Measurements from ENCODE around the gene PTS.

Gene PTS

DNA sequence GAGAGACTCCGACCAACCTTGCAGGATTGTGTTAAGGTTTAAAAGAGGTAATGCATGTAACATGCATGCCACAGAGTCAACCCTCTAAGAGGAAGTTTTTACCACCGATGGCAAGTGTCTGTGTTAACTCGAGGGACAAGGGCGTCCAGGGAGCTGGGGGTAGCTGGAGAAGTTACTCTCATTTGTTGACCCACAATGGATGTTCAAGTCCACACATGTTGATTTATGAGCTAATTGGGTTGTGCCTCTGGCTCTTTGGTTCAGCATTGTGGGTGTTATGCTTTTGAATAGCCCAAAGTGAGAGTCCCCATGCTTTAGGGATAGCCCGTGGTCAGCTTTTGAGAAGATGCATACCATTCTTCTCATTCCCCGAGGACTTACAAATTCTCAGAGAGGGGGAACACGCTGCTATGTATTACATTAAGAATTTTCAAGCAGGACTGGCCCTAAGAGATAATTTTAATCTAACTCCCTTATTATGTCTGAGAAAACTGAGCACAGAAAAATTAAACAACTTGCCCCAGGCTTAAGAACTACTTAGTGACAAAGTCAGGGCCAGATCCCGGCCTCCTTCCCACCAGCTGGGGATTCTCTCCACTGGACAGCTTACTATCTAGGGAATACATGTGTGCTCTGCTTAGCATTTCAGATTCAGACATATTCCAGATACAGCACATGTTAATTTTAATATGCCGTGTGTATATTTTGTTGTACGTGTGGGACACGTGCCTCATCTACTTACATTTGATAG is 39.6 kb downstream of the PTS start:
- DNase-seq (ENCODE audit: low read depth in 2 of 2) = no peak

DNA sequence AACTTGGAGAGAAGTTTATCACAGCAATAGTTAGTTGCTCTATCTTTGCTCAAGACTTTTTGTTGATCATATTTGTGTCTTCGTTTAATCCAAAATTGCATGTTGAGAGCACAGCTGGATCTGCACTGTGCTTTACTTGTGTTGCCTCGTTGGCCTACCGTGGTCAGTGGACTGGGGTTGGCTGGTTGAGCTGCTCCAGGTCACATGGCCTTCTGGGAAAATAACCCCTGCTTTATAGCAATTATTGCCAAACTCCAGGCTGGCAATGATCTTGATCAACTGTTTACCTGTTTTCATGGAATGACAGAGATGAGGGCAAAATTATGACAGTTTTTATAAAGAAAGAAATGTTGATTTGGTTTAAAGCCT is 40.2 kb downstream of the PTS start:
- no peak for DNase-seq (ENCODE audit: low read depth in 2 of 2)

DNA sequence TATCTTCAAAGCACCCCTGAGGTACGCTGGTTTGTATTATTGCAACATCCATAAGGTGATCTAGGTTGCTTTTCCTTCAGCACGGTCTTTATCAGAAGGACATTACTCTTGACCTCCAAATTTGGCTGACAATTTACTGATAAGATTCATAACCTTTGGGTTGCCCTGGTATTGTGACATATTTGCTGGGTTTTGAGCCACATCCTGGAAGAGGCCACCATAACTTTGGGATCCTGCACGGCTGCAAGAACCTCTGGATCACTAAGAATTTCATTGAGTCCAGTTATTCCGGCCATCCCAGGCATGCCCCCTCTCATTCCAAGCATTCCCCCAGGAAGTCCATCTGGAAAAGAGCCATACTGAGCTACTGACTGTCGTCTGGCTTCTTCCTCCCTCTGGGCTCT is 41.0 kb downstream of the PTS start:
- no peak for DNase-seq (ENCODE audit: low read depth in 2 of 2)

DNA sequence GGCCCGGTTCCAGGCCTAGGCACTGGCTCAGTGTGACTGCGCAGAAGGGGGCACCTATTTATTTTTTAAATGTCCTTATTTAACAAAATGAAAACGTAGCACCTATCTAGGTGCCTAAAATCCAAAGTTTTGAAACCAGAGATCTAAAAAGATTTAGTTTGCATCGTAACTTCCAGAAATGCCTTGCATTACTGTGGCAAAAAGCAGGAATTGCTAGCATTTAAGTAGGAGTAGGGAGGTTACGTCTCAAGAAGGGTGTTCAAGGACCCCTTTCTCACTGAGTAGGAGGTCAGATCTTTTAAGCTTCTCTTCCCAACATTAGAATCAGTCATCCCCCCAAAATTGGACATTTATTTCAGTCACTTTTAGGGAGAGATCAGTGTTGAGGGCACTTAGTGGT is 42.2 kb downstream of the PTS start:
- no peak for DNase-seq (ENCODE audit: low read depth in 2 of 2)

DNA sequence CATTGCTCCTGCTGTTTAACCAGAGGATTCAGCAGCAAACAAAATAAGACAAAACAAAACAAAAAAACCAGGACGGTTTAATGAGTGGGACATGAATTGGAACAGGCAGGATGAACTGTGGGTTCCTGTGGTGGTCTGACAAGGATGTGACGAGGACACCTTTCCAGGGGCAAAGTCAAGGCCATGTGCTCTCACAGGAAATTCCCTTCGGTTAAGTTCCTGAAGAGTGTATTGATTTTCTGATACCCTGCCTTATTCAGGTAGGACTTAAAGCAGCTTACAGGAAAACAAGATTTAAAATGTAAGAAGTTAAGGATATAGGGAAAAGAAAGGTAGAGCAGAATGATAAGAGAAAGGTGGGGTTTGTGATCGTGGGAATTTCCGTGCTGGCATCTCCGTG is 42.9 kb downstream of the PTS start:
- no peak for DNase-seq (ENCODE audit: low read depth in 2 of 2)

DNA sequence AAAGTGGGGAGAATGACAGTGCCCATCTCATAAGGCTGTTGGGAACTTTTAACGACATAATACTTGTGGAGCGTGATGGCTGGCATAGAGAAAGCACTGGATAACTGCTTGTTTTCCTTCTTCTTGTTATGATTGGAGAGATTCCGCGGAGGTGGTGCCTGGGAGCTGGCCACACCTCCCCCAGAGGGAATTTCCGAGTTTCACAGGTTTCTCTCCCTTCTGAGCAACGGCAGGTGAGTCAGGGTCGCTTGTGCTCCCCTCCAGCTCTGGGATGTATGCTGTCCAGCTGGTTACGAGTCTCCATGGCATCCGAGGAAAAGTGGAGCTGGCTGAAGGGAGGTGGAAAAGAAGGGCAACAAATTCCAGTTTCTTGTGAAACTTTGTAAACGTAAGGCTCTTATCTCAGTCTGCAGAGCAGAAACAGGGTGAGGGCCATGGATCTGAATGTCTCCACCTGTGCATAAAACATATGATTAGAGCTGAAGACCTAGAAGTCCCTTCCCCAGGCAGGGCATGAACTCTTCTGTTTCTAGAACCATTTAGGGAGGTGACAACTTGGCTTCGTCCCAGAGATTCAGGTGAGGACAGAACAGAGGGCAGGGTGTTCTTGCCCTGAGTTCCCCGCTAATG is 44.4 kb downstream of the PTS start:
- DNase-seq (ENCODE audit: low read depth in 2 of 2) = no peak

DNA sequence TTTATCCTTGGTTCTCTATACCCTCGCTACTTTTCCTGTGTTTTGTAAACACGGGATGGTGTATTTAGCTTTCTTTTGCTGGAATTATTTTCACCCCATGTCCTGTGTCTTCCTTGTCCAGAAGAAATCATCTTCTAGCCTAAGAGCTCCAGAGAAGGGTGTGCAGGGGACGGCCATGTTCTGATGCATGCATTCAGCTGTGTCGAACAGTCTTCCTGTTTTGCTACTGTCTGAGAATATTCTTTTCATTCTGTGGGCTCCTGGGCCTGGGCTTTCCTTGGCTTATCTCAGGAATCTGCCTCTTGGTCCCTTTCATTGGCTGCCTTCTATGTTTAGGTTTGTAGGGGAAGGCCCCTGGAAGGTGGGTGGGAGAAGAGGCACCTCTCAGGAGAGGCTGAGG is 45.0 kb downstream of the PTS start:
- no peak for DNase-seq (ENCODE audit: low read depth in 2 of 2)

DNA sequence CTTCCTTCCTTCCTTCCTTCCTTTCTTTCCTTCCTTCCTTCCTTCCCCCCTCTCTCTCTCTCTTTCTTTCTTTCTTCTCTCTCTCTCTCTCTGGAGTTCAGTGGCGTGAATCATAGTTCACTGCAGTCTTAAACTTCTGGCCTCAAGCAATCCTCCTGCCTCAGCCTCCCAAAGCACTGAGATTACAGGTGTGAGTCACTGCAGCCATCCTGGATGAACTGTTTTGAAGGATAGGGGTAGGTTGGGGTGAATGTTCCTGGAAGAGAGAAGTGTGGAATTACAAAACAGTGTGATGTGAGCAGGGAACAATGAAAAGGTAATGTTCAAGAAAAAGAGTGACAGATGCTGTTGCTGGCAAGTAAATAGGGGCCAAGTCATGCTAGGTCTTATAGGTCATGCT is 46.8 kb downstream of the PTS start:
- DNase-seq (ENCODE audit: low read depth in 2 of 2) = no peak

DNA sequence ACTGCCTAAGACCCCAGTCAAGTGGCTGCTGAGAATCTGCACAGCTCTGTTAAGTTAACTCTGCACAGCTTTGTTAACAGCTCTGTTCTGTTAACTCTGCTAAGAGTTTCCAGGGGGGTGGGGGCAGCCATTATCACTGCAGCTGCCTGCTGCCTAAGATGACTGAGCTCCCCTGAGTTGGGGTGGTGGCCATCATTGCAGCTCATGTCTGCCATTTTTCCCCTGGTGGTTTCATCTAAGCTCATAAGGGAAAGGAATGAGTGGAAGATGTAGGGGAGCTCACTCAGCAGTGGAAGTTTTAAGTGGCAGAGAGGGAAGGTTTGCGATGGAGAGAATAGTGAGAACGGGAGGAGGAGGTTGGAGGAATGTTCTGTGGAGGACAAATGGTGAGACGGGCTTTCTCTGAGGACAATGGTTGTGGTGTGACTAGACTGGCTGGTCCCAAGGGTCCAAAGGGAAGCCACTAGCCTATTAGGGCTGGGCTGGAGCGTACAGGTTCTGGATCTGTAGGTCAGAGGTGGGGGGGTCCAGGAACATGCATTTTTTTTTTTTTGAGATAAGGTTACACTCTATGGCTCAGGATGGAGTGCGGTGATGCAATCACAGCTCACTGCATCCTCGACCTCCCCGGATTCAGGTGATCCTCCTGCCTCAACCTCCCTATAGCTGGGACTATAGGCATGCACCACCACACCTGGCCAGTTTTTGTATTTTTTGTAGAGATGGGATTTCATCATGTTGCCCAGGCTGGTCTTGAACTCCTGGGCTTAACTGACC is 48.0 kb downstream of the PTS start:
- DNase-seq (ENCODE audit: low read depth in 2 of 2) = no peak

DNA sequence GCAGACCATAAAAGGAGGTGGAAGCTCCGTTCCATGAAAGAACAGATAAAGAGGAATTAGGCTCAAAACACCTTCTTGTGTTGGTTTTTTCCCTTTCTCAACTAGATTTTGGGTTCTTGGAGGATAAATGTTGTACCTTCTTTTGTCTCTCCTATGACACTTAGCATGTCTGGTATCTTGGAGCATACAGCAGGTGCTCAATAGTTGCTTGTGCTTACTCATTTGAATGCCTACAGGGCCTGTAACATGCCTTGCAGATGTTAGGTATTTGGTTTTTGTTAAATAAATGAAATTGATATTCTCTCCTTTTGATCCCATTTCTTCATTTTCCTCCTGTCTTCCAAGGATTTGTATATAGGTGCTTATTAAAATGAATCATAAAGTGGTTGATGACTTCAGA is 50.8 kb downstream of the PTS start:
- DNase-seq (ENCODE audit: low read depth in 2 of 2) = no peak

DNA sequence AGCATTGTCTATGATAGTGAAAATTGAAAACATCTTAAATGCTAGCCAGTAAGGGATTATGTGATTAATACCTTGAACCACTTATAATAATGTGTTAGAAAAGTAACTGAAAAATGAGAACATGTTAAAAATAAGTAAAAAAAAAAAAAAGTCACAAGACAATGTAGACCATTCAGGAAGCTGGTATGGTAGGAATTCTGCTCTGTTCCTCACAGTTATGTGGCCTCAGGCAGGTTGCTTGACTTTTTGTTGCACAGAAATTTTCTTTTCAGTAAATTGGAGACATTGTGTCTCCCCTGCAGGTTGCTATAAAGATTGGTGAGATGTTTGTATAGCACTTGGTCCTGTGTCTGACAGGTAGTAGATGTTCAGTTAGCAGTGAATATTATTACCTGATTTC is 51.7 kb downstream of the PTS start:
- DNase-seq (ENCODE audit: low read depth in 2 of 2) = no peak

DNA sequence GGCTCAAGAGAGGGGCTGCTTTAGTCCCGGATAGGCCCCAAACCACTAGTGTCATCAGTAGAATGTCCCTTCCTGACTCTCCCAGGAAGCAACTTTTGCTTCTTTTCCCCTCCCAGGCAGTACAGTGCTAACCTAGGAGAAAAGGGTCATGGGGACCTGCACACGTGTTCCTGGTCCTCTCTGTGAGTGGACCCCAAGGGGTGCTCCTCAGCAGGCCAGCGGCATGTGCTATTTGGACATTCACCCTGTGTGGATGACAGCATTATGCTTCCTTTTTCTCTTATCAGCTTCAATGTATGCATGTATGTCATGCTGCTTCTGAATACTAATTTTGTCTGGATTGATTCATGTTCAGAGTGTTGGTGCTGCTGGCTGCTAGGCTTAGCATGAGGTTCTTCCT is 52.6 kb downstream of the PTS start:
- no peak for DNase-seq (ENCODE audit: low read depth in 2 of 2)

DNA sequence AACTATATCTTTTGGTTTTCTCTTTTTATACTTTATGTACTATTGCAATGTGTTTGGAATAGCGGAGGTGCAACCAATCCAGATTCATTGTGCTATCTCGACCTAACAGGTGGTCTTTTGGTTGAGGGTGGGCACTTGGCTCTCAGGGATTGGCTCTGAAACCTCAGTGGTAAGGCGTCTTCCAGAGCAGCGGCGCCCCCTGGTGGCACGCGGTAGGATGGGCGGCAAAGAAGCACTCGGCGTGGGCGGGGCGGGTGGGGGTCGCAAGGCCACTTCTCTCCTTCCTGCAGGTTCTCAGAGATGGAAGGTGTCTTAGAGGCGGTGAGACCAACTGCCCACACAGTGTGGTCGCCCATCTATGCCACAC is 53.7 kb downstream of the PTS start:
- no peak for DNase-seq (ENCODE audit: low read depth in 2 of 2)

DNA sequence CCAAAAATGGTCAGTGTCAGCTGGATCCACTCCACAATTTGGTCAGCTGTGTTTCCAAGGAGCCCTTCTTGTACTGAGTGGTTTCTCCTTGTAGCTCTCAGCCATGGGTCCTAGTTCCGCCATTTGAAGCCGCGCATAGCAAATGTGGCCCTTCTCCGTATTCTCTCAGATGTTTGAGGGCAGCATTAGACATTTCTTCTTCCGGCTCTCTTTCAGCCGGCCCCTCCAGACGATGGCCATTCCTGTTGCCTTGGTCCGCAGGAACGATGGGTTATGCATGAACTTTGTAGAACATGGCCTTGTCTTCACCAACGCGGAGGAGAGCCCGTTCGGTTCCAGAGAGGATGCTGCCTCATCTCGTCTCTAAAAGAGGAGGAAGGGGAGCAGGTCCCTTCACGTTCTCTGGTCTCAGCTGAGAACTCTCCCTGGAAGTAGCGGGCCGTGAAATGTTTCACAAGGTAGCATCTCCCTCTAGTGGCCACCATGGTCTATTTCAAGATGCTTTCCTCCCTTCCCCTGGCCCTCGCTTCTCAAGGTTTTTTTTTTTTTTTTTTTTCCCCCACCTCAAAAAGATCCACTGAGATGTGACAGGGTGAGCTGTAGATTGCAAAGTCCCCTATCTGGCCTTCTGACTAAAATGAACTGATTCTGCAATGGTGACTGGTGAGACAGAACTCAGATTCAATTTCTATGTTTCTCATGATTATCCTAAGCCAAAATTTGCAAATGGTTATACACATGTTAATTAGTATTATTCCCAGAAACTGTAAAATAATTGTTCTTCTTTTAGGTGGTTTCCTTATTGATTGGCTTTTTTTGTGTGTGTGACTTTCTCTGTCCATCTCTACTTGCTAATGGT is 54.3 kb downstream of the PTS start:
- DNase-seq (ENCODE audit: low read depth in 2 of 2) = peak; percentile 46 to 48

DNA sequence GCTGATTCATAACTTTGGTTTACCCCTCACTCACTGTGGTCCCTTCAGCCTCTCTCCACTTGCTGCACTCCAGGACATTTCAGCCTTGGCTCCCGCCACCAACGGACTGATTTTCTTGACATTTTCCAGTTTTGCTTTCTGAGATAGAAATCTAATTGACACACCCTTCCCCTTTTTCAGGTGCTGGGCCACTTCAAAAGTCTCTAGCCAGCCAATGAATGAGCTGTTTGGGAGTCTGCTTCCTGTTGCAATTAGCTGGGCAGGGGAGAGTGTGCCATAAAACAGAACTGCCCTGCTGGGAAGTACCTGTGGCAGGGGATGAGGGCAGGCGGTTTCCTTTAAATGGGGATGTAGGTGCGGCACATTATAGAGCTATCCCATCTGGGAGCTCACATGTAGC is 55.5 kb downstream of the PTS start:
- no peak for DNase-seq (ENCODE audit: low read depth in 2 of 2)
